IMR-90 (cell line): ENCODE results near the gene SMG1. TPM values are rescaled to one million over a fixed set of nuclear protein-coding genes. Genes with fewer than 3 reads are reported as not detected.
"Not testable (repeated sequence)": the region's sequence is repeated elsewhere in the genome, so short reads cannot be mapped to it uniquely, and the experiment has no call there.

ENCODE experiments used
- ATAC-seq: fragments of 200-7000 bp; cut with Tn5 transposase; 2 replicates; pipeline ENCODE4 v1.9.1; 2020; ENCODE audit warnings: low read depth, mild to moderate bottlenecking, moderate library complexity
- BruUV-seq: library from RNA; stranded (reverse); fragments of 400-500 nt; replicated peaks from 2 replicates; lab custom pipeline; 2021; lab: Mats Ljungman, UMichigan
- CTCF ChIA-PET: fragments of 300-600 bp; formaldehyde crosslinking; extraction: SDS; loops from one replicate; lab custom pipeline; 2021; ENCODE audit warnings: antibody characterized with exemption; lab: Yijun Ruan, JAX
- POLR2A ChIA-PET: fragments of 300-600 bp; sonication (Branson Sonifier 250); formaldehyde crosslinking; loops from one replicate; lab custom pipeline; 2022; ENCODE audit warnings: antibody characterized with exemption; ENCODE audit not compliant: unreplicated experiment; lab: Charles Lee
- DNase-seq: peaks from one replicate; pipeline ENCODE4 v3.0.0; 2013
- H2AFZ ChIP-seq: replicated peaks from 2 replicates; pipeline ENCODE3; 2013; ENCODE audit warnings: low read length, mild to moderate bottlenecking; ENCODE audit not compliant: poor library complexity
- H2AK5ac ChIP-seq: 2 replicates; pipeline ENCODE4 v1.6.1; 2013; ENCODE audit warnings: low read depth, low read length, inconsistent platforms
- H2AK9ac ChIP-seq: replicated peaks from 2 replicates; pipeline ENCODE3; 2013; ENCODE audit warnings: mild to moderate bottlenecking, low read depth, low read length, moderate library complexity; ENCODE audit not compliant: poor library complexity
- H2BK120ac ChIP-seq: 2 replicates; pipeline ENCODE4 v1.6.1; 2013; ENCODE audit warnings: low read depth, low read length, inconsistent platforms
- H2BK15ac ChIP-seq: 3 replicates; pipeline ENCODE4 v1.6.1; 2013; ENCODE audit warnings: low read depth, low read length, inconsistent platforms
- H2BK20ac ChIP-seq: 2 replicates; pipeline ENCODE4 v1.6.1; 2013; ENCODE audit warnings: low read depth, mild to moderate bottlenecking, inconsistent platforms, low read length, moderate library complexity
- H2BK5ac ChIP-seq: 2 replicates; pipeline ENCODE4 v1.6.1; 2013; ENCODE audit warnings: mild to moderate bottlenecking, low read depth, low read length, inconsistent platforms; ENCODE audit not compliant: poor library complexity, severe bottlenecking
- H3K14ac ChIP-seq: replicated peaks from 2 replicates; pipeline ENCODE4 v1.6.1; 2013; ENCODE audit warnings: low read depth, low read length, inconsistent platforms
- H3K18ac ChIP-seq: 2 replicates; pipeline ENCODE4 v1.6.1; 2013; ENCODE audit warnings: low read depth, low read length, control low read depth
- H3K23ac ChIP-seq: 2 replicates; pipeline ENCODE4 v1.6.1; 2013; ENCODE audit warnings: low read depth, low read length, inconsistent platforms
- H3K27ac ChIP-seq: 2 replicates; pipeline ENCODE4 v1.5.1; 2013; ENCODE audit warnings: mild to moderate bottlenecking, control low read depth, low read length; ENCODE audit not compliant: insufficient read depth
- H3K27me3 ChIP-seq: 2 replicates; pipeline ENCODE4 v1.6.1; 2013; ENCODE audit warnings: low read length; ENCODE audit not compliant: control insufficient read depth, insufficient read depth
- H3K36me3 ChIP-seq: 2 replicates; pipeline ENCODE4 v1.6.1; 2013; ENCODE audit warnings: low read length, mixed read lengths; ENCODE audit not compliant: control insufficient read depth, insufficient read depth
- H3K4ac ChIP-seq: 2 replicates; pipeline ENCODE4 v1.6.1; 2013; ENCODE audit warnings: low read depth, low read length, inconsistent platforms
- H3K4me1 ChIP-seq: 2 replicates; pipeline ENCODE4 v1.6.1; 2013; ENCODE audit warnings: low read length, mixed read lengths; ENCODE audit not compliant: control insufficient read depth, insufficient read depth
- H3K4me2 ChIP-seq: 2 replicates; pipeline ENCODE4 v1.6.1; 2013; ENCODE audit warnings: low read depth, mild to moderate bottlenecking, control low read depth, low read length, moderate library complexity
- H3K4me3 ChIP-seq: 2 replicates; pipeline ENCODE4 v1.5.1; 2013; ENCODE audit warnings: low read depth, mild to moderate bottlenecking, control low read depth, low read length, moderate library complexity; ENCODE audit not compliant: insufficient read depth
- H3K56ac ChIP-seq: 2 replicates; pipeline ENCODE4 v1.6.1; 2013; ENCODE audit warnings: low read length, inconsistent platforms; ENCODE audit not compliant: insufficient read depth; ENCODE audit errors: extremely low read depth
- H3K79me1 ChIP-seq, 2 experiments: 2 replicates each; pipeline ENCODE4 v1.6.1; 2013; ENCODE audit warnings: low read length in 2 of 2, inconsistent platforms in 1 of 2, low read depth in 1 of 2
- H3K9ac ChIP-seq: 2 replicates; pipeline ENCODE4 v1.6.1; 2013; ENCODE audit warnings: low read depth, low read length, control low read depth
- H3K9me1 ChIP-seq: 2 replicates; pipeline ENCODE4 v1.6.1; 2013; ENCODE audit warnings: low read length, inconsistent platforms; ENCODE audit not compliant: insufficient read depth
- H3K9me3 ChIP-seq: 2 replicates; pipeline ENCODE4 v1.6.1; 2013; ENCODE audit warnings: low read length; ENCODE audit not compliant: control insufficient read depth, insufficient read depth
- H4K20me1 ChIP-seq: 2 replicates; pipeline ENCODE4 v1.6.1; 2013; ENCODE audit warnings: low read length, inconsistent platforms; ENCODE audit not compliant: insufficient read depth
- H4K5ac ChIP-seq: 2 replicates; pipeline ENCODE4 v1.6.1; 2013; ENCODE audit warnings: mild to moderate bottlenecking, low read depth, low read length, control low read depth
- H4K8ac ChIP-seq, 2 experiments: 2 replicates each; pipeline ENCODE4 v1.6.1; 2013; ENCODE audit warnings: low read depth in 2 of 2, low read length in 2 of 2, control low read depth in 1 of 2, inconsistent platforms in 1 of 2
- H4K91ac ChIP-seq: 2 replicates; pipeline ENCODE4 v1.6.1; 2013; ENCODE audit warnings: low read depth, low read length, inconsistent platforms; ENCODE audit not compliant: insufficient read depth
- NFE2L2 ChIP-seq: fragments of 150-350 bp; IDR thresholded peaks from 2 replicates; pipeline ENCODE4 v1.6.1; 2016; ENCODE audit warnings: low read depth, mild to moderate bottlenecking, low read length
- WGBS, 2 experiments: methylation state at CpG; one replicate each; pipeline versions ENCODE4 v1.1.5 to v1.1.7; 2013; ENCODE audit warnings: missing lambda C conversion rate in 2 of 2; ENCODE audit not compliant: insufficient read length in 1 of 2; ENCODE audit errors: extremely low coverage in 2 of 2; 5-methylcytosine and 5-hydroxymethylcytosine counted together
- dilution Hi-C: fragments of 300-500 bp; cut with HindIII; formaldehyde crosslinking; loops from one replicate; pipeline ENCODE4 v1.14.3; 2018; ENCODE audit warnings: low sequenced_read_pairs; ENCODE audit not compliant: unreplicated experiment
- in situ Hi-C: fragments of 300-500 bp; cut with MboI; formaldehyde crosslinking; loops from 3 replicates; pipeline ENCODE4 v1.14.3; 2019; ENCODE audit warnings: low sequenced_read_pairs, inconsistent platforms, mixed read lengths
- intact Hi-C: fragments of 100-400 bp; cut with micrococcal nuclease; formaldehyde crosslinking; loops from 2 replicates; pipeline ENCODE4 v1.10.0; 2022
- polyA plus RNA-seq, 3 experiments: library from polyadenylated mRNA; depleted of rRNA; stranded (reverse); fragments of >200 nt; gene quantifications; 2 replicates each; pipeline ENCODE4 v1.2.3, GENCODE V29; 2012; ENCODE audit warnings: low replicate concordance in 1 of 3
- total RNA-seq: library from RNA; depleted of rRNA; stranded (reverse); fragments of >200 nt; gene quantifications from 2 replicates; pipeline ENCODE4 v1.2.3, GENCODE V29; 2012

The SMG1 gene
- total and polyA plus RNA-seq, 2 of the 4 experiments (the other 2 are of a cell fraction) = 13.4 to 53.8 TPM

DNA sequence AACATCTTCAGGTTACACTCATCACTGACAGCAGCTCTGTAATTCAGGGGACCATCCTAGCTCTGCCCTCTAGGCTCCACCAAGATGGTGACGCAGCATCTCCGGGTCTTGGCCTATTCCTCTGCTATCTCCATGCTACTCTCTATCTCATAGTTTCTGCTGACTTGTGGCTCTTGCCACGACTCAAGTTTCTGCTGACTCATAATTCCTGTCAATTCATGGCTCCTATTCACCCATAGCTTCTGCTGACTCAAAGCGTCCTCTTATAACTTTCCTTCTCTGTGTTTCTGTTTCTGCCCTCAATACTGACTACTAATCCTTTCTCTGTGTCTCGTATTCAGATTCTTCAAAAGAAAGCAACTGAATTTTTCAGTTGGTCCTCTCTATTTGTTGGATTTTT, 163.5 kb downstream of the SMG1 start:
- H4K20me1 ChIP-seq, H4K5ac ChIP-seq, H3K18ac ChIP-seq, H3K27ac ChIP-seq, H3K4me3 ChIP-seq, POLR2A ChIA-PET, H3K4me1 ChIP-seq, H4K8ac ChIP-seq, H3K9me1 ChIP-seq, H3K14ac ChIP-seq, H3K4me2 ChIP-seq, H4K91ac ChIP-seq, H2BK120ac ChIP-seq, H3K4ac ChIP-seq, BruUV-seq, H3K79me1 ChIP-seq, H2AK5ac ChIP-seq, H2AK9ac ChIP-seq, H3K36me3 ChIP-seq, H3K23ac ChIP-seq, H3K56ac ChIP-seq, H2BK15ac ChIP-seq, H3K27me3 ChIP-seq, DNase-seq, dilution Hi-C loops, H3K9me3 ChIP-seq, CTCF ChIA-PET, H2BK20ac ChIP-seq, H2BK5ac ChIP-seq, H2AFZ ChIP-seq, intact Hi-C loops, in situ Hi-C loops, H3K9ac ChIP-seq: not testable (repeated sequence)
- TF ChIP-seq NFE2L2 = 0 out of 2 replicates have a peak, but pooled peaks have one; percentile 2
- no CpG with 5 or more reads among the region's 5 CpGs for WGBS, 2 experiments
- ATAC-seq = peak; percentile 66
